GM18867 (cell line): Measurements from ENCODE around the gene SPATA9.

Experiments used
- ATAC-seq: cut with Tn5 transposase; IDR thresholded peaks from one replicate; pipeline ENCODE4 v1.9.1; 2021; ENCODE audit warnings: mild to moderate bottlenecking, moderate library complexity; ENCODE audit not compliant: unreplicated experiment

SPATA9 gene, protein sequence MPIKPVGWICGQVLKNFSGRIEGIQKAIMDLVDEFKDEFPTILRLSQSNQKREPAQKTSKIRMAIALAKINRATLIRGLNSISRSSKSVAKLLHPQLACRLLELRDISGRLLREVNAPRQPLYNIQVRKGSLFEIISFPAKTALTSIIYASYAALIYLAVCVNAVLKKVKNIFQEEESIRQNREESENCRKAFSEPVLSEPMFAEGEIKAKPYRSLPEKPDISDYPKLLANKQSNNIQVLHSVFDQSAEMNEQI

DNA sequence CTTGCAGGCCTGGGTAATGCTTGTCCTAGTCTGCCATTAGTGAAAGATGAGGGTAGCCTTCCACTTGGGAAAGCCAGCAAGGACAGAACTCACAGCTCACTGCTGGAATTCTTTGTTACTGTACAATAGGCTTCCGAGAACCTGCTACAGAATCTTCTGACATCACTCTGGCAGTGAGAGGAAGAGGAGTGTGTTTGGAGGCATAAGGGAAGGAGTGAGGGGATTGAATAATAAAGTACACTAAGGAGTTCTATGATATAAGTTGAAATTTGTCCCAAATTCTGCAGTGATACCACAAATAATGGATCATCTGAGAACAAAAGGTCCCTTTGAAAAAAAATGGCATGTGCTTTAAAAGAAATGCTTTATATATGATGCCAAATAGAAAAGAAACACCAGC is at the start of gene SPATA9:
TSS of gene SPATA9 (minus strand) at position 101 of the 400 bp plus-strand sequence. CDS start 137 bp downstream, outside the sequence.
- ATAC-seq: no peak

DNA sequence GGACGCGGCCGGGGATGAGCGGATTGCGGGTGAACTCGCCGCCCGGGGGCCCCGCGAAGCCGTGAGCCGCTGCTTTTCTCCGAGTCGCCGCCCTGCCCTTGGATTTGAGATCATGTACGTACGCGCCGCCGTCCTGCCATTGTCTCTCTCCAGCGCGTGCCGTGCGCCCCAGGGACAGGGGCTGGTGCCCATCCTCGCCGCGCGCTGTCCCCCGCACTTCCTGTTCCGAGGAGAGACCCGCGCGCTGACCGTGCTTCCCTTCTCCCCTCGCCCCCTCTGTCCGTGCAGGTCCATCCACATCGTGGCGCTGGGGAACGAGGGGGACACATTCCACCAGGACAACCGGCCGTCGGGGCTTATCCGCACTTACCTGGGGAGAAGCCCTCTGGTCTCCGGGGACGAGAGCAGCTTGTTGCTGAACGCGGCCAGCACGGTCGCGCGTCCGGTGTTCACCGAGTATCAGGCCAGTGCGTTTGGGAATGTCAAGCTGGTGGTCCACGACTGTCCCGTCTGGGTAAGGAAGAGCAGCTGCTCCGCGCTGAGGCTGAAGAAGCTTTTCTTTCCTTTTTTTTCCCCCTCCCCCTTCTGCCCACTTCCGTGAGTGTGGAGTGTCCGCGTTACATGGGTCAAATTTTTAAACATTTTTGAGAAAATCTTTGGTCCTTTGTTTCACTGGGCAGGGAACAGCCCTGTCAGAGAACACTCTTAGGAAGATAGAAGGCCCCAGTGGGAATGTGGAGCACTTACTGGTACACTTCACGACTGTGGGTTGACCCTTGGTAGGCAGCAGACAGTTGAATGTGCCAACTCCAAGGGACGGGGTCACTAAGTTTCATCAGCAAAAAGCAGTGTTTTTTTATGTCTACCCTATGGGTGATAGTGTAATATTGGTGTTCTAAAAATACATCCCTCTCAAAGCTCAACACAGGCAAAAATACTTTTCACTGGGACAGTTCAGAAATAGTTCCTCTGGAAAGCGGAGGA is 49.1 kb upstream of the SPATA9 start:
- ATAC-seq: peak; percentile 38

DNA sequence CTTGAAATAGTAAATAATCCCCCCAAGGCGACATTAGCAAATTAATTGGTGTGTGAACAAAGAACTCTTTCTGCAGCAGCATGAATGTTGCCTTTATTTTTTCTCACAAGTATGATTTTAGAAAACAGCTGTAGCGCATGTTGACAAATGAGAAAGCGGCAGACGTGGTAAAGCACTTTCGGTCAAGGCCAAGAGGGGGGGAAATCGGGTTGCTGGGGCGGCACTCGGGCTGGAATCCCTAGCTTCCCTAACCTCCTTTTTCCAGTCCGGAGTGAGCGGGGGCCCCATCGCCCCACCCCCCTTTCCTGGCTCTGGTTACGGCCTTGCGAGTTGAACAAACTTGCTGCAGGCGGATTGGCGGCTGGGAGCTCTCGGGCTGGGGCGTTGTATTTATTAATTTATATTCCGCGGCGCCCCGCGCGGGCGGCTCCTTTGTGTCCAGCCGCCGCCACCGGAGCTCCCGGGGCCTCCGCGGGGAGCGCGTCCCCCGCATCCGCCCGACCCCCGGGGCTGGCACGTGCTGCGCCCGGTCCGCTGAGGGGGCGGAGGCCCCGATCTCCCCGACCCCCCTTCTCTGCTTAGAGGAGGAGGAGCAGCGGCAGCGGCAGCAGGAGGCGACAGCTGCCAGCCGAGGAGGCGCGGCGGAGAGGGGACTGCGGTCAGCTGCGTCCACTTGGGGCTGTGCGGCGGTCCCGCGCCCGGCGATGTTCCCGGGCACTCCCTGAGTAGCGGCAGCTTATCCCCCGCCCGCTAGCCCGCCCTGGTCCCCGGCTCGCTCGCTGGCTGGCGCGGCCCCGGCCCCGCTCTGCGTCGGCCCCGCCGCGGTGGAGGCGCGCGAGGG is 48.2 kb upstream of the SPATA9 start, which contains the start of gene RHOBTB3:
TSS of gene RHOBTB3 (plus strand) at position 607 of the 841 bp plus-strand sequence. CDS start 347 bp downstream, outside the sequence.
- peak; percentile 54 for ATAC-seq

GRCh38 chr5:95730011-95730700 is 47.4 kb upstream of the SPATA9 start:
- no peak for ATAC-seq

DNA sequence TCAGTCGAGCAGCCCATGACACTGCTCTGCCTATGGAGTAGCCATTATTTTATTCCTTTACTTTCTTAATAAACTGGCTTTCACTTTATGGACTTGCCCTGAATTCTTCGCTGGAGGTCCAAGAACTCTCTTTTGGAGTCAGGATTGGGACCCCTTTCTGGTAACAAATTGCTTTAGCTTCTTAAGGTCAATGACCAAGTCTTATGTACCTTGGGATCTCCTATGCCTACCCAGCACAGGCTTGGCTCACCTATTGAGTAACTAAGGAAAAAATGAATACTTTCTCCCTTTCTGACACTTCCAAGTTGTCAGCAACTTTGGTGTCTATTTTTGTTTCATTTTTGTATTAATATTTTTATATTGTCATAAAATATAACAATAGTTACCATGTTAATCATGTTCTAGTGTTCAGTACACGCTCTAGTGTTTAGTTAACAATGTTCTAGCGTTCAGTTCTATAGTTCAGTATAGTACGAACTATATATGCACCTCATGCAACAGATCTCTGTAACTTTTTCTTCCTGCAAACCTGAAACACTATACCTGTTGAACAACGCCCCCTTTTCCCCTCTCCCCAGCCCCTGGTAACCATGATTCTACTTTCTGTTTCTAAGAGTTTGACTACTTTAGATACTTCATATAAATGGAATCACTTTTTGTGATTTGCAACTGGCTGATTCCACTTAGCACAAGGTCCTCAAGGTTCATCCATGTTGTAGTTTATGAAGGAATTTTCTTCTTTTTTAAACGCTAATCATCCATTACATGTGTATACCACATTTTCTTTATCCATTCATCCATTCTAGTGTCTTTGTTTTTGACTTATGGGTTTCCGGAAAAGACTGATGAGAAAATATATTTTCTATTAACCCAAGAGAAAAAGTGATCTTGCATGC is 46.6 kb upstream of the SPATA9 start:
- no peak for ATAC-seq

GRCh38 chr5:95728494-95729114 is 45.8 kb upstream of the SPATA9 start:
- no peak for ATAC-seq

GRCh38 chr5:95727764-95728191 is 45.0 kb upstream of the SPATA9 start:
- ATAC-seq: no peak

DNA sequence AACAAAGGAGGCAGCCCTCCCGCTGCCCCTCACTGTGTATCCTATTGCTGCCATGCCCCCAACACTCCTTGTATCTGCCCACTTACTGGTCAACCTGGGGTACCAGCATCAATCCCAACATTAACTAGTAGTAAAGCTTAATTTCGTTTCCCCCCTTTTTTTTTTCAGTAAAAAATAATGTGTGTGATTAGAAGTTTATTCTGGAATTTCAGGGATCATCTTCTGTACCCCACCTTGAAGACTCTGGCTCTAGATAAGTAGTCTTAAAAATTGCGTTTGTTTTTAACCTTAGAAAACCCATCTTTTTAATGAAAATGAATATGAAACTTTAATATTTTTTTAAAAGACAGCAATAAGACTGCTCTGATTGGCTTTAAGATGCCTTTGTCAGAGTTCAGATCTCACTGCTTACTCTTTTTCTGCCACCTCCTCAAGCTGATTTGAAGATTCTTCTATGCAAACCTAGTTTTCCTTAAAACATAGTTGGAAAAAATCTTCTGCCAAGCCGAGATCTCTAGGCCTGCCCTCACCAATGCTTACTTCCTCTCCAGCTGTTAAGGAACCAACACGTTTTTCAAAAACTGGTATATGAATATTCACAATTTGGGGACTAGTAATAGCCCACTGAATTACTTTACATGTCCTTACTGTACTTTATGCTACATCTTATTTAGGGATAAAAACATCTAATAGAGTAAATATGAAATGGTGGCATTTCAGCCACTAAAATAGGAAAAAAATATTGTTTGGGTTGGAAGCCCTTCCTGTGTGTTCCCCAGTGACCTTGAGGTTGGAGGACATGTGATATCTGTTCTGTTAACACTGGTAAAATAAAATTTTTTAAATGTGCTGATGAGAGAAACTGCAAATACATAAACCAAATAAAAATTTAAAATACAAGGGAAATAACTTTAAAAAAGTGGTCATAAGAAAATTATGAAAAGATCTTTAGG is 44.3 kb upstream of the SPATA9 start:
- ATAC-seq: no peak

- peak; percentile 47 for ATAC-seq
Measured at GRCh38 chr5:95725937-95726810, 43.4 kb upstream of the SPATA9 start.

DNA sequence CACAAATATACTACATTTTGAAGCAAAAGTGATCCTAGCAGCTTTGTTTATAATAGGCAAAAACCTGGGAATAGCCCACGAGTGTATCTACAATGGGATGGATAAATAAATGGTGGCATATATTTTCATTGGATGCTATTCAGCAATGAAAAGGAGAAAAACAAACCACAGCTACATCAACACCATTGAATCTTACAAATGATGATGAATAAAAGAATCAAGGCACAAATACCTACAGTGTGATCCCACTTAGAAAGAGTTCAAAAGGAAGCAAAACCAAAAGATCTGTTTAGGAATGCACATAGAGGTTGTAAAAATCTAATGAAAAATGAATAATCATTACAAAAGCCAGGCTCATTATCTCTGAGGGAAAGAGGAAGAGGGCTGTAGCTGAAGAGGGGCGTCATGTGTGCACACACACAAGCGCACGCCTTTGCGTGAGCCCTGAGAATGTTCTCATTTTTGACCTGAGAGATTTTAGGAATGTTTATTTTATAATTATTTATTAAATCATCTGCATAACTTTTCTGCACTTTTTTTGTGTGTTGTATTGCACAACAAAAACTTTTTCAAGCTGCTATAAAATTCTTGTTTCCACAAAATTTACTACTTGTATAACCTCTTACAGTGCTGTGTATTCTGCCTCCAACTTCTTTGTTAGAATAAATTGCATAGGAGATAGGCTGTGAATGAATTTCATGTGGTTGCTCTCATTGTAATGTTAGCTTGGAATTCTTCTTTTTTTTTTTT is 42.5 kb upstream of the SPATA9 start:
- no peak for ATAC-seq

DNA sequence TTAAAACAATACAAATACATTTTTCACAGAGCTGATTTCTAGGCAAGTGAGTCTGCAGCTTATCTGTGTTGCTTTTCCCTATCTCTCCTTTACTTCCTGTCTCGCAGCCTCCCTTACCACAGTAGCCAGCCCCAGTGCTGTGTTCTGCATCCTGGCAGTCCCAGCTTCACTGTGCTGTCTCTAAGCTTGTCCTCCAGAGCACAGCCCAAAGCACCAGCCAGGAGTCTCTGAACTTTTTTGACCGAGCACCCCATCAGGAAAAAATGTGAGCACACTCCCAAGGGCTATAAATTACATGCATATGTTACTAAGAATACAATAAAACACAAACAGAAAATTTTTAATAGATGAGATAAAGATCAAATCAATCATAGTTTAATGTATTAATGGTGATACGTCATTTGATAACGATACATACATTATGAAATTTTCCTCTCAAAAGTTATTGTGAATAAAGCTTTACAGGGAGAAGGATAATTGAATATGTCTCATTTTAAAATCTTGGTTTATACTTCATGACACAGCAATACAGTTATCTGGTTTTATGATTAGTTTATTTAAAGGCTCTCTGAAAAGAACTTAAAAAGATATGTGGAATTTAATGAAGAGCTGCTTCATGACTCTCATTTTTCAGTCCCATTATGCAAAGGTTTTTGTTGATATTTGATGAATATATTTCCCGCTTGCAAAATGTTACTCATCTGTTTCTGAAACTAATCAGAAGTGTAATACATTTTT is 41.0 kb upstream of the SPATA9 start:
- ATAC-seq: no peak

DNA sequence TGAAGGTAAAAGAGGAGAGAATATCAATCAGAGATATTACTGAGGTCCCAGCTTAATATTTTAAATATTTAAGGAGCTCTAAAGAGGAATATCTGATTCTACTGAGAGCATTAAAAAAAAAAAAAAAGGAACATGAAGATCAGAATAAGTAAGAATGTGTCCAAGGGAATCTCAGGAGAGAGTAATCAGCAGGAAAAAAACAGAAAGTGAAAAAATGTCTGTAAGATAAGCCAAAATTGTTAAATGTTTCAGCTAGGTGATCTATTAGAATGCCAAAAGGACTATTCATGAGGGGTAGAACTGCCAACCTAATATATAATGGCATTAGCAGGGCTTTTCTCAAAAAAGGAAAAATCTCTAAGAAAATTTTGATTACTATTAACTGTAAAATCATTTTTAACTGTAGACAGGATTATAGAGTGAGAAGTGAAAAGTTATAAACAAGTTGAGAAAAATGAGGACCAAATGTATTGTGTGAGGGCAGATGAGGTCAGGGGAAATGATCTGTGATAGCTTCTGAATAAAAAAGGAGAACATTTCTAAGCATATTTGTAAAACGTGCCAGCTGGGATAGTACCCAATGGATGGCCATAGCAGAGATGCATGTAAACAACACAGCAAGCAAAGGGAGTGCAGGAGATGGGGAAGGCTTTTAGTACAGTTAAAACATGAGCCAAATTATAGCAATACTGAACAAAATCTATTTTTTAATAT is 38.9 kb upstream of the SPATA9 start:
- ATAC-seq: no peak

DNA sequence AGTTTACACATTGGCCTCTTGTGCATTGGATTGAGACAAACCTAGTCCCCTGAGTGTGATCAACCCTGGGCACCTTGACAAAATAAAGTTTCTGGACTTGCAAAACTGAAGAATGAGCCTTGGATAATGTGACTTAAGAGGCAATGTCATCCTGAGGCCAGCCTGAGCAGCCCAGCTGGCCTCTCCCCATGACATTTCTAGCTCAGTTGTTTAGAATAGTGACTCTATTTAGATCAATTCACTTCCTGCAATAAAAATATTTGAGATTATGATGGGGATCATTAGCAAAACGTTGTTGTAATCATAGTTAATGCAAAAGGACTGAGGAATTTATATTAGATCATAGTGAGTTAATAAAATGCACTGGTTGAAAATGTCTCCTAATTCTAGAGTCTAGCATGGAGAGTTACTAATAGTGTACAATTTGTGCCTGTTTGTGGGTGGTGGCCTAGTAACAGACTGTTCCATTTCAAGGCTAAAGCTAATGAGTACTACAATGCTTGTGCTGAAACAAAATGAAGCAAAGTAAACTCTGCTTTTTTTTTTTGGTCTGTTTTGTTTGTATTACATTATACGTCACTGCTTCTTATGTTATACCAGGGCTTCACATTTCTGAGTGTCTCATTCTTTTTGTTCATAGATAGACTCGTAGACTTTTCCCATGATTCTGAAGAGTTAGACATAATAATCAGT is 37.4 kb upstream of the SPATA9 start:
- no peak for ATAC-seq

DNA sequence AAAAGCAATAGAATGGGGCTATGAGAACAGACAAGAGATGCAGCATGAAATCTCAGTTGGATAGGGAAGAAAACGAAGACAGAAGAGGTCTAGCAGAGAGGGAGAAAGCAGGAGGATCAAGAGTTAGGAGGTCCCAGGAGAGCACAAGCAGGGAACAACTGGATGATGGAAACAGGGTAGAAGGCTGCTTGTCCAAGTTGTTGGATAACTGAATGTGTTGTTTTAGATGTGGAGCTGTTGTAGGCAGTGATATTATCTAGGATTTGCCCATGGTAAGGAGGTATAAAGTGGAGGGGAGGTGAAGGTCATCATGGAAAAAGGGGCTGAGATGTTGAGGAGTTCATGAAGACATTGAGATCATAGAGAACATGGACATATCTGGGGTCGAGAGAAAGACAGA is 35.9 kb upstream of the SPATA9 start:
- ATAC-seq: no peak
